ENCODE results near the gene OXER1. TPM values are rescaled to one million over a fixed set of nuclear protein-coding genes. Genes with fewer than 3 reads are reported as not detected.

OXER1 gene
- total and polyA plus RNA-seq, 7 experiments from 2014 or later, result 0.12 to 3.0 (median 0.36) TPM; not detected in 3

- ChIA-PET POLR2A (no interaction called here), CTCF (no interaction called here)
- H3K9me3 ChIP-seq (ENCODE audit: control insufficient read depth in 2 of 3, low read length in 3 of 3), result no peaks in the 10 kb centered on the region
- ATAC-seq (no peak), DNase-seq (no peak)
- peaks cover 0 to 3% (median 0%) of the 10 kb centered on the region in 11 donors for H3K9me3 Mint-ChIP-seq
- no peaks in the 10 kb centered on the region for H3K4me1 ChIP-seq (ENCODE audit: control insufficient read depth in 2 of 2, insufficient read depth in 2 of 2, low read length in 2 of 2)
- H3K27me3 Mint-ChIP-seq, result no peaks in the 10 kb centered on the region
- H3K27me3 ChIP-seq (ENCODE audit: control insufficient read depth in 2 of 2, insufficient read depth in 2 of 2, low read length in 2 of 2), result no peaks in the 10 kb centered on the region
- peaks cover 0 to 6% (median 0%) of the 10 kb centered on the region in 5 donors for H3K36me3 Mint-ChIP-seq
- H3K36me3 ChIP-seq (ENCODE audit: control insufficient read depth in 2 of 3, insufficient read depth in 3 of 3, low read length in 3 of 3), result no peaks in the 10 kb centered on the region
- H3K4me3 Mint-ChIP-seq, result no peak overlapping the region
- no peak overlapping the region for H3K4me3 ChIP-seq (ENCODE audit: low read length)
- H3K4me1 Mint-ChIP-seq, result peaks cover 0 to 6% (median 3%) of the 10 kb centered on the region in 7 donors
- intact Hi-C loops (cut with micrococcal nuclease), result no loop called here
- H3K27ac ChIP-seq (ENCODE audit: low read depth, low read length), result no peak overlapping the region
- peak overlapping the region in 1 of 9 donors; percentile 76 for H3K27ac Mint-ChIP-seq
These were observed 4.2 kb upstream of the OXER1 start for GRCh38 chr2:42767899-42768705.

- H3K27ac Mint-ChIP-seq, result no peak overlapping the region
- Histone ChIP-seq H3K4me3 (ENCODE audit: low read length) (no peak overlapping the region), H3K4me1 (ENCODE audit: control insufficient read depth in 2 of 2, insufficient read depth in 2 of 2, low read length in 2 of 2) (no peaks in the 10 kb centered on the region), H3K36me3 (ENCODE audit: control insufficient read depth in 2 of 3, insufficient read depth in 3 of 3, low read length in 3 of 3) (no peaks in the 10 kb centered on the region), H3K9me3 (ENCODE audit: control insufficient read depth in 2 of 3, low read length in 3 of 3) (no peaks in the 10 kb centered on the region), H3K27ac (ENCODE audit: low read depth, low read length) (no peak overlapping the region), H3K27me3 (ENCODE audit: control insufficient read depth in 2 of 2, insufficient read depth in 2 of 2, low read length in 2 of 2) (no peaks in the 10 kb centered on the region)
- ATAC-seq (no peak), DNase-seq (no peak)
- CTCF ChIA-PET, result no interaction called here
- peaks cover 0 to 3% (median 0%) of the 10 kb centered on the region in 11 donors for H3K9me3 Mint-ChIP-seq
- peaks cover 0 to 11% (median 0%) of the 10 kb centered on the region in 5 donors for H3K36me3 Mint-ChIP-seq
- intact Hi-C loops (cut with micrococcal nuclease), result no loop called here
- H3K4me1 Mint-ChIP-seq, result peaks cover 0 to 6% (median 0%) of the 10 kb centered on the region in 7 donors
- no peak overlapping the region for H3K4me3 Mint-ChIP-seq
- POLR2A ChIA-PET, result no interaction called here
- no peaks in the 10 kb centered on the region for H3K27me3 Mint-ChIP-seq
These were observed 3.4 kb upstream of the OXER1 start for GRCh38 chr2:42767080-42767898.

GRCh38 chr2:42765686-42766085, 1.8 kb upstream of the OXER1 start:
- Mint-ChIP-seq H3K4me3 (no peak overlapping the region), H3K27ac (peak overlapping the region in 1 of 9 donors; percentile 26), H3K4me1 (peaks cover 0 to 6% (median 0%) of the 10 kb centered on the region in 7 donors), H3K27me3 (no peaks in the 10 kb centered on the region), H3K36me3 (peaks cover 0 to 17% (median 0%) of the 10 kb centered on the region in 5 donors), H3K9me3 (peaks cover 0 to 5% (median 0%) of the 10 kb centered on the region in 11 donors)
- Histone ChIP-seq H3K36me3 (ENCODE audit: control insufficient read depth in 2 of 3, insufficient read depth in 3 of 3, low read length in 3 of 3) (no peaks in the 10 kb centered on the region), H3K27ac (ENCODE audit: low read depth, low read length) (no peak overlapping the region), H3K27me3 (ENCODE audit: control insufficient read depth in 2 of 2, insufficient read depth in 2 of 2, low read length in 2 of 2) (no peaks in the 10 kb centered on the region), H3K4me1 (ENCODE audit: control insufficient read depth in 2 of 2, insufficient read depth in 2 of 2, low read length in 2 of 2) (no peaks in the 10 kb centered on the region), H3K9me3 (ENCODE audit: control insufficient read depth in 2 of 3, low read length in 3 of 3) (no peaks in the 10 kb centered on the region), H3K4me3 (ENCODE audit: low read length) (no peak overlapping the region)
- ChIA-PET POLR2A (no interaction called here), CTCF (no interaction called here)
- DNase-seq (no peak), ATAC-seq (no peak)
- intact Hi-C loops (cut with micrococcal nuclease), result no loop called here

GRCh38 chr2:42764901-42765300, 966 bp upstream of the OXER1 start:
- Mint-ChIP-seq H3K27me3 (no peaks in the 10 kb centered on the region), H3K9me3 (peaks cover 0 to 5% (median 0%) of the 10 kb centered on the region in 11 donors), H3K27ac (no peak overlapping the region), H3K4me1 (peaks cover 0 to 6% (median 2%) of the 10 kb centered on the region in 7 donors), H3K4me3 (no peak overlapping the region), H3K36me3 (peaks cover 0 to 22% (median 5%) of the 10 kb centered on the region in 5 donors)
- ATAC-seq (no peak), DNase-seq (no peak)
- Histone ChIP-seq H3K4me1 (ENCODE audit: control insufficient read depth in 2 of 2, insufficient read depth in 2 of 2, low read length in 2 of 2) (no peaks in the 10 kb centered on the region), H3K4me3 (ENCODE audit: low read length) (no peak overlapping the region), H3K27ac (ENCODE audit: low read depth, low read length) (no peak overlapping the region), H3K36me3 (ENCODE audit: control insufficient read depth in 2 of 3, insufficient read depth in 3 of 3, low read length in 3 of 3) (no peaks in the 10 kb centered on the region), H3K9me3 (ENCODE audit: control insufficient read depth in 2 of 3, low read length in 3 of 3) (no peaks in the 10 kb centered on the region), H3K27me3 (ENCODE audit: control insufficient read depth in 2 of 2, insufficient read depth in 2 of 2, low read length in 2 of 2) (no peaks in the 10 kb centered on the region)
- POLR2A ChIA-PET, result no interaction called here
- intact Hi-C loops (cut with micrococcal nuclease), result no loop called here
- CTCF ChIA-PET, result no interaction called here

- H3K4me3 Mint-ChIP-seq, result peak overlapping the region in 1 of 10 donors; percentile 35
- no peaks in the 10 kb centered on the region for H3K9me3 ChIP-seq (ENCODE audit: control insufficient read depth in 2 of 3, low read length in 3 of 3)
- ChIA-PET POLR2A (no interaction called here), CTCF (interaction anchor here (0.6 kb wide), 1 partner anchor 99 kb away, joined by 13 read pairs; no protein-coding TSS in a partner anchor)
- DNase-seq (no peak), ATAC-seq (no peak)
- H3K36me3 Mint-ChIP-seq, result peaks cover 0 to 31% (median 14%) of the 10 kb centered on the region in 5 donors
- H3K9me3 Mint-ChIP-seq, result peaks cover 0 to 4% (median 0%) of the 10 kb centered on the region in 11 donors
- H3K4me1 ChIP-seq (ENCODE audit: control insufficient read depth in 2 of 2, insufficient read depth in 2 of 2, low read length in 2 of 2), result no peaks in the 10 kb centered on the region
- H3K4me1 Mint-ChIP-seq, result peaks cover 0 to 12% (median 0%) of the 10 kb centered on the region in 7 donors
- no peaks in the 10 kb centered on the region for H3K27me3 Mint-ChIP-seq
- H3K4me3 ChIP-seq (ENCODE audit: low read length), result no peak overlapping the region
- intact Hi-C loops (cut with micrococcal nuclease), result no loop called here
- H3K27ac ChIP-seq (ENCODE audit: low read depth, low read length), result no peak overlapping the region
- H3K27ac Mint-ChIP-seq, result peak overlapping the region in 2 of 9 donors; percentile 8 to 30
- no peaks in the 10 kb centered on the region for H3K36me3 ChIP-seq (ENCODE audit: control insufficient read depth in 2 of 3, insufficient read depth in 3 of 3, low read length in 3 of 3)
- no peaks in the 10 kb centered on the region for H3K27me3 ChIP-seq (ENCODE audit: control insufficient read depth in 2 of 2, insufficient read depth in 2 of 2, low read length in 2 of 2)
These were observed 821 bp downstream of the OXER1 start for GRCh38 chr2:42762823-42763804.

- no peaks in the 10 kb centered on the region for H3K9me3 ChIP-seq (ENCODE audit: control insufficient read depth in 2 of 3, low read length in 3 of 3)
- intact Hi-C loops (cut with micrococcal nuclease), result no loop called here
These were observed 1.8 kb downstream of the OXER1 start for GRCh38 chr2:42762155-42762554.

More at GRCh38 chr2:42762155-42762554, 1.8 kb downstream of the OXER1 start:
- no peak overlapping the region for H3K4me3 ChIP-seq (ENCODE audit: low read length)
- H3K27me3 ChIP-seq (ENCODE audit: control insufficient read depth in 2 of 2, insufficient read depth in 2 of 2, low read length in 2 of 2), result no peaks in the 10 kb centered on the region
- no peaks in the 10 kb centered on the region for H3K36me3 ChIP-seq (ENCODE audit: control insufficient read depth in 2 of 3, insufficient read depth in 3 of 3, low read length in 3 of 3)
- Mint-ChIP-seq H3K27ac (no peak overlapping the region), H3K4me3 (no peak overlapping the region), H3K9me3 (peaks cover 0 to 4% (median 0%) of the 10 kb centered on the region in 11 donors), H3K36me3 (peaks cover 0 to 35% (median 14%) of the 10 kb centered on the region in 5 donors), H3K4me1 (peaks cover 0 to 12% (median 0%) of the 10 kb centered on the region in 7 donors), H3K27me3 (no peaks in the 10 kb centered on the region)
- CTCF ChIA-PET, result no interaction called here
- no peak overlapping the region for H3K27ac ChIP-seq (ENCODE audit: low read depth, low read length)
- no peak for DNase-seq
- H3K4me1 ChIP-seq (ENCODE audit: control insufficient read depth in 2 of 2, insufficient read depth in 2 of 2, low read length in 2 of 2), result no peaks in the 10 kb centered on the region
- POLR2A ChIA-PET, result no interaction called here
- ATAC-seq, result no peak

Measured in naive thymus-derived CD4-positive, alpha-beta T cell (primary cell).